ENCODE data around the gene TSHZ3.

TSHZ3 gene

DNA sequence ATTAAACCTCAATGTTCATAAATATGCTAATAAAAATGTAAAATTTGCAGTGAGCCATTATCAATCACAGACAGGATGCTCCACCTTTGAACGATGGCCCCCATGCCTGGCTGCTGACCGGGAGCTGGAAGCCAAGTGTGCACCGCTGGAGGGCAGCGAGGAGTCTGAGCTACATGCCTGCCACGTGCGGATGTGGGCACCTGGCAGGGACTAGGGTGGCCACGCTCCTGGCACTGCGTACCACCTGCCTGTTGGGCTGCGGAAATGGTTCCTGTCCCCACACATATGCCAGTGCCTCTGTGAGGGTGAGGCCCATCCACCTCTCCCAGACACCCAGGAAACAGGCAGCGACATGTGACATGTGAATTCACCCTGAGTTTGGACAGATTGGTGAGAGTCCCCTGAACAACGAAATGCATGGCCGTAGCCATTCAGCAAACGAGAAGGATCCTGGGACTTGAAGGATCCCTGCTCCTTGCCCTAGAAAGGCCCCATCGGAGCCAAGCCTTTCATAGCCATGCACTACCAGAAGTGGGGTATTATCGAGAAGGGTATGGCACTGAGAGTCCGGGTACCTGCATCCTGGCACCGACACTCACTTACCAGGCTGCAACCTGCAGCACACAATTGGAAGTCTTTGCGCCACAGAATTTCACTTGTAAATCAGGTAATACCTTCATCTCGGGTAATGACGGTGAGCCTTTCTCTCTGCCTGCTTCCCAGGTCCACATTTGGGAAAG lies 35.8 kb downstream of the TSHZ3 start:
- no peak for DNase-seq (ENCODE audit: low read depth)

DNA sequence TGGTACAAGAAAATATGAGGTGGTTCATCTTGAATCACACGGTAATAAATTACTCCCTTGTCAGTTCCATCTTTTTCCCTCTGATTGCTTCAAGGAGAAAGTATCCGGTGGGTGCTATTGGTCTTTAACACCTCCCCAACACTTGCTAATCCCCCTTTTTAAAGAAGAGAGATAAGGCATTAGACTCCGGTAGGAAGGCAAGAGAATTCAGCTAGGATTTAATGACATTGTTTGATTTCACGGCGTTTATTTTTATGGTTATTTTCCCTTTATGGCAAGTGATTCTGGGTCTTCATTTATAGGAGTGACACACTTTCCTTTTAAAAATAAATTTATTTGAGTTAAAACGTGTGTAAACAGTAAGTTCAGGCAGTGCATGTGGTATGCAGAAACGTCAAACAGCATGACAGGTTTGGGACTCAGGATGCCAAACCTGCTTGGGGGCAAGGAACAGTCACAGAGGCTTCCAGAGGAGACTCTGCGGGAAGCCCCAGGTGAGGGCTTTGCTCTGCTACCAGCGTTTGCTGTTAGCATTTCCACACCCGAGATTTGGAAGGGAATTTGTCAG lies 36.5 kb downstream of the TSHZ3 start:
- DNase-seq (ENCODE audit: low read depth): no peak

DNA sequence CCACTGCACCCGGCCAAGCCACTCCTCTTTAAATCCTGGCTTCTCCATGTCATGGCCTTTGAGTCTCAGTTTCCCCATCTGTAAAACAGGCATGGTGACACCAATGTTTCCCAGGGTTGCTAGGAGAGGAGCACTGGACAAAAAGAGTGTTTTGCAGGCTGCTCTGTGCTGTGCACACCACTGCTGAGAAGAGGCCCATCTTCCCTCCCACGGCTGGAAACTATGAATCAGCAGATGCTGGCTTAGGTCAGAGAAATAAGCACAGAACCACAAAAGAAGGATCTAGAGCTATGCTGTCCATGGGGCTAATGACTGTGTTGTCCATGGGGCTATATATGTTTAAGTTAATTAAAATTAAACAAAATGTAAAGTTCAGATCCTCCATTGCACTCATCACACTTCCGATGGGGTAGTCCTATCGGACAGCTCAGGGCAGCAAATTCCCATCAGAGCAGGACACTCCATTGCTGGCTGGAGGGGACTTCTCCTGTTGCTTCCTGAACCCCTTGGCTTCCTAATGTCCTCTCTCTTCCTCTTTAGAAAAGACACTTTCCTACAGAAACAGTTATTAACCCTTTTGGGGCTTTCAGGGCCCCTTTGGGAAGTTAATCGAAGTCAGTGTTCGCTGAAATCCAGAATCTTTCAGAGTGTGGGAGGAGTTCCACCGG lies 37.1 kb downstream of the TSHZ3 start:
- peak; percentile 81 for DNase-seq (ENCODE audit: low read depth)

DNA sequence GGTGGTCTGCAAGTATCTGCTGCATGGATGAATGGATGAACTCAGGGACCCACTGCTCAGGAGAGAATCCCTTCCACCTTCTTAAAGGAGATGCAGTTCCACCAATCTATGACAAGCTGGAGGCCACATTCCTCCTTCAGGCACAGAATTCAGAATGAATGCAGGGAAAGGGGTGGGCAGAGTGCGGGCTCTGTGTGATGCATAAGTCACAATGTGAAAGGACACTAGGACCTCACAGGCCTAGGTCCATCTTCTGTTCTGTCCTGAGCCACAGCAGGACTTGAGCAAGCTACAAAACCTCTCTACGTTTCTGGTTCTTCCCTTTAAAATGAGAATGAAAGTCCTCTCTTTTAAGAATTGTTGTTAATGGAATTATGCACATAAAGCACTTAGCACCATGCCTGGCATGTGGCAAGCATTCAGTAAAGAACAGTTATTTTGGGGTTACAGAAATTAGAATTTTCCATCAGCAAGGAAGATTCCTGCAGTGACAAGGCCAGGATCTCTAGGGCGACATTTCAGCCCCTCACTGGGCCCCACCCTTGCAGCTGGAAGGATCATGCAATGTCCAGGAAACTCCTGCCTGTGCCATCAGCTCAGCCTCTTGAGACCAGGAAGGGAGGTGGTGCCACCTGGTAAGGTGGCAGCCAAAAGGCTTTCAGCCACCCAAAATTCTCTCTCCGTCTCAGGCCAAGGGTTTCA lies 38.7 kb downstream of the TSHZ3 start:
- no peak for DNase-seq (ENCODE audit: low read depth)

DNA sequence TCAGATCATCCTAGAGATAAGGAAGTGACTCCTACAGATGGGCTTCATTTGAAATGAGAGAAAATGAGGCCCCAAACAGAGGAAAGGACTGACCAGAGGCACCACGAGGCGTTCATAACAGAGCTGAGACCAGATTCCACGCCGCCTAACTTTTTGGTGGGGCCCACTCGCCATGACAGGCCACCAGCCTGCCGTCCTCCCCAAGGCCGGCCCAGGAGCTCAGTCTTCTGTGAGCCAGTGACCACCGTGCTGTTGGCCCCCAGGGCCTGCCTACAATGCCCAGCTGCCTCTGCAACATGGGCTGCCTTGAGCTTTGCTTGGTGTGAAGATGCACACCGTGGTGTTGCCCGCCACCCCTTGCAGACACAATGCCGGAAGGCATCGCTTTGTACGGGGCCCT lies 40.5 kb downstream of the TSHZ3 start:
- DNase-seq (ENCODE audit: low read depth): no peak

DNA sequence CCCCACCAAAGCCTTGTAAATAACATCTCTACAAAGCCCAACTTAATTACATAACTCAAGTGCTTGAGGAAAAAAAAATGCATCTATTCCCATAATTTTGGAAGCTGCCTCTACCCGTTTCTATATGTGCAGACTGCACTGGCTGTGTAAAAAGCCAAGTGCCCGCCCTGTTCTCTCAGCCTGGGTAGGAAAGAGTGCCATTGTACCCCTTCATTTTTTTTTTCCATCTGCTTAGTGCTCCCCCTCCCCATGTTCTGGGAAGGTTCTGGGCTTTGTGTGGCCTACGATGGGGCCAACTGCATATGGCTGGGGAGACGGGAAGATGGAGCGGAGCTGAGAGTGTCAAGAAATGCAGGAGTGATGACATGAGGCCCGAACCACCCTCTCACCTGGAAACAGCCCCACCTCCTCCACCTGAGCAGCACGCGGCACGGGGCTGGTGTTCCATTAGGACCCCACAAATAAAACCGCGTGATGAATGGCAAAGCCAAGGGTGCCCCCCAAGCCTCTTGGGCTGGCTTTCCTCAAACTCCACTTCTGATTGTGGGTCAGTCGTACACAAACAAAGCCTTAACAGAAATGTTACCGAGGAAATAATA lies 42.1 kb downstream of the TSHZ3 start:
- DNase-seq (ENCODE audit: low read depth): no peak

DNA sequence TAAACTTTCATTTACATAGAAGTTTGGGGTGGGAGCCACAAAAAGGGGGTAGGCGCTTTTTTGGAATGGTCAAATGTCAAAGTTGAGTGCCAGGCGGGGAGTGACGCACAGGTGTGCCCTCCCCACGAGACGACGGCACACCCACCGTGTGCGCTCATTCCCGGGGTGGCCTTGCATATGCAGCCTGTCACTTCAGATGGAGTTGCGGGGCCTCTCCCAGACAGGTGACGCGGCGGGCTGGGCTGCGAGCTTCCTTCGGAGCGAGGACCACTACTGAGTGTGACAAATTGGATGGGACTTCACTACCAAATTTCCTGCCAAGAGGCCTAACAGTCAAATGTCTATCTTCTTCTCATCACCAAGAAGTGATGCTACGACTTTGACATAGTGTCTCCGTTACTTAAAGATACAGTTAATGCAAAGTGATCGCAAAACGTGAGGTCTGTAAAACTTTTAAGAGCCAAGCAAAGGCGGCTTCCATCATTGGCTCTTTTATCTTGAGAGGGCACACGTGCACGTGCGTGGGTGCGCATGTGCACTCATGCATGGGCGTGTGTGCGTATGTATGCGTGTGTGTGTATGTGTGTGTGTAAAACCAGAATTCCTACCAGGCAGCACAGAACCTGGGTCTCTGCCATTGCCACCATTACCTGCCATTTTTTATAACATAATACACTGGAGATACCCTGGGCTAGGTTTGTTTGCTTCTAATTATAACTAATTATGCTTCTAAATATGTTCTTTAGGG lies 43.1 kb downstream of the TSHZ3 start:
- DNase-seq (ENCODE audit: low read depth): no peak

DNA sequence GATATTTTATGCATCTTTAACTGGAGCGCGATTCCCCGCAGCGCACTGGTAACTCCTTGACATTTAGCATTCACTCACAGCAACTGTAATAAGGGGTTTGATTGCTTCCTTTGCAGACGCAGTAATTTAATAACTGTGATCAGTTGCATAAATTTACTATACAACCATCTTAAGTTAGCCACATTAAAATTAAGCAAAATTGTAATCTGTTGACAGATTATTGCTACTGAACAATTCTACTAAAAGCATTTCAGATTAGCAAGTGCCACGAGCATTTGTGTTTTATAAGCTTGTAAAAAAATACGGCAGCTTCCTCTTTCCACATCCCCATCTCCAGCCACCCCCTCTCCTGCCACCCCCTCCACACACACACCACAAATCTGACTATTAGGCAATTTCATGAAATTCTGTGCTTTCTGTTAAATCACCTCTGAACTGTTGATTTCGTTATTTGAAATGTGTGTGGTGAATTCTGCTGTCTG lies 44.4 kb downstream of the TSHZ3 start:
- no peak for DNase-seq (ENCODE audit: low read depth)

DNA sequence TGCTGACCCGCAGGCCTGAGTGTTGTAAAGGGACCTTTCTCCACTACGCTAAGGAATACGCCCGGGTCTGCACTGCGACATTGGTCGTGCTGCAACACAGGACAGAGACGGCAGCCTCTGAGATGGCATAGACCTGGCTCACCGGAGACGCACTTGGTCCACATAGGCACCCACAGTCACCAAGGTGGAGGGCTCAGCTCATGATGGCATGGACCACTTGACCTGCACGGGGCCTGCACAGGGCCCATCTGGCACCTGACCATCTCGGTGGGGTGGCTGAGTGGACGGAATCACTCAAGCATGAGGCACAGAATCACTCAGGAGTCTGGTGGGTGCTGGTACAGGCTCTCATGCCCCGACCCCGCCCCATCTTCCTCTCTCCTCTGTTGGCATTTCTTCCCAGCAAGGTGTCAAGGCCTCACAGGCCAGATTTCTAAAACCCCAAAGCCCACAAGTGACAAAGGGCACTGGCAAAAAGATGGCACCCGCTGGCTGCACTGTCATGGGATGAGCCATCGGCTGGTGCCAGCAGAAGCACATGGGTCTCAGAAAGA lies 45.9 kb downstream of the TSHZ3 start:
- no peak for DNase-seq (ENCODE audit: low read depth)

DNA sequence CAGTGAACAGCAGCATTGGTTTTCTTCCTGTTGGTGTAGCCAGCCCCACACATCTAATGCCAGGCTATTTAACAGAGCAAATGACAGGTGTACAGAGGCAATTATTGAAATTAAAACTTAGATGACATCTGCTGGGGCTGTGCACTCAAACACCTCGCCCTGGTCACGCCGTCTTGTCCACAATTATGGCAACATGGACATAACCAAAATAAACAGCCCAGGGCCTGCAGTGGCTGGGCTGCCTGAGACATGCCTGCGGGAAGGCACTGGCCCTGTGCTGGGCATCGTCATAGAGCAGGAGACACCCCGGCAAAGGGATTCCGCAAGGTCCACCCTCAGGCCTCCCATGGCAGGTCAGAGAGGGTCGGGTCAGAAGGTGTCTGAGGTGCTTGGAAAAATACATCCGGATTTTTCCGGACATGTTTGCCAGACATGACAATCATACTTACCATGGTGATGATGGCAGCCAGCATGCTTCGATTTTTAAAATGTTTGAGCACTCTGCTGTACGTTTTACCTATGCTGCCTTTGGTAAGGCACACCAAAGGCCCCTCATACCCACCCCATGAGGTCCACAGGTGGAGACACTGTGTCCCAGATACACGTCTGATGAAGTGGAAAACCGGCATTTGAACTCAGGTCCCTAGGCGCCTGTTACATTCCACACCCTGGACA lies 47.8 kb downstream of the TSHZ3 start:
- DNase-seq (ENCODE audit: low read depth): no peak

DNA sequence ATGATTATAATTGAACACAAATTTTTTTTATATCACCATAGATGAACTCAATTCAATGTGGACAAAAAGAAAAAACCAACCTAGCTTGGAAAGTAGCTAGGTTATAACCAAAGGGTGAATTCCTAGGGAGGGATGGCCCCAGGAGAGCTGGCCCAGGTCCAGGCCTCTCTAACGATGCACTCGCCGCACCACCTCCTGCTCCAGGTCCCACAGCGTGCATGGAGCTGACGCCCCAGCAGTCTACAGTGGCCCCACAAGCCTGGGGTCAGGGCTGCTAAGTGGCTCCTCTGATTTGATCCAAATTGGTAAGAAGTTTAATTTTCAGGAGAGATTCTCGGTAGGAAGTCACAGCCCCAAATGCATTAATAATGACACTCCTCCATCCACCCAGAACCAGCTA lies 48.8 kb downstream of the TSHZ3 start:
- no peak for DNase-seq (ENCODE audit: low read depth)

DNA sequence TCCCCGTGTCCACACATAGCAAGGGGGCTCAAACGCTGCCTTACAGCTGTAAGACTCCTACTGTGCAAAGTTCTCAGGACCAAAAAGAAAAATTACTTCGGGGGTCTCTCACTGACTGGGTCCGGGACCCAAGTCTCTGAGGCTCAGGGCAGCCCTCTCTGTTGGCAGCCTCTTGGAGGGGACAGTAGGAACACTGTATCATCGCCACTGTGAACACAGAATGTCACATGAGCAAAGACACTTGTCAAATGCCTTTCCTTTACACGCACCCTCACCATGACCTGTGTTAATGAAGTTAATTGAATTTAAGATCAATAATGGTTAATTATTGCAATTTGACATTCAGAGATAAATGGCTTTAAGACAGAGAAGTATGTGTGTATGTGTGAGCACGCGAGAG lies 49.6 kb downstream of the TSHZ3 start:
- no peak for DNase-seq (ENCODE audit: low read depth)

DNA sequence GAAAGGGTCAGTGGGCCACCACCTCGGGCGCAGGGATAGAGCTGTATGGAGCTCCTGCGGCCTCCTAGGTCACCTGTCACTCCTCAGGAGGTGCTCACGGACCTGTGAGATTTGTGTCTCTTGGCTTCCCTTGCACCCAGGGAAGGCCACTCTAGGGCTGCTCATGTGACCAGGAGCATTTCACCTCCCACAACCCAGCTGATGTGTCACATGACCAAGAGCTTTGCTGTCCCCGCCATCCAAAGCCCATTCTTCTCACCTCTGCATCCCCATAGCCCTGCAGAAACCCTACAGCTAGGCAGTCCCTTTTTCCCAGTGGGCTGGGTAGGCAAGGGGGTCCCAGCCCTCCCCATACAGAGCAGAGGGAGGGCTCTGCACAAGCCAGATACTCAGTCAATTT lies 51.2 kb downstream of the TSHZ3 start:
- no peak for DNase-seq (ENCODE audit: low read depth)

DNA sequence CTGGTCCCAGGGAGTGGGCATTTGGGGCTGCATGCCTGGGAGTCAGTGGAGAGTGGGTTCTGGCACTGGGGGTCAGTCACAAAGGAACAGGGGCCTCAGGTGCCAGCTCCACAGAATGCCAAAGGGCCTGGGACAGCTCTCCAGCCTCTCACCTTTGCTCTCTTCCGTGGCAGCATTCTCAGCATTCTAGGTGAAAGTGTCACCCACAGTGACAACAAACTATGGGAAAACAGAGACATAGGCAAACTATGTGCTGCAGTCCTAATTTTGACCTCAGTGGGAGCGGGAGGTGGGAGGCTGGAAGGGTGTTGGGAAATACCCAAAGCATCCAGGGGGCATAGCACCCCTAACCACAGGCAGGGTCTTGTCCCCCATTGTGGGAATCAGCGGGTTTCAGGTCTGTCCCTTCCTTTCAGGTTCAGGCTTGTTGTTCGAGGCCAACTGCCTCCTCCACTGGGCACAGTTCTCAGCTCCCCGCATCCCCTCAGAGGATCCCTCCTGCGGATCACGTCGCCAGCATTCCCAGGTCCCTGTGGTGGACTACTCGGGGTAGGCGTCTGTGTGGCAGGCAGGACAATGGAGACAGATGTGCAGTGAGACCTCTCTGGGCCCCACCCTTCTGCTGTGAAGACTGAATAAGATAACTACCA lies 52.4 kb downstream of the TSHZ3 start:
- no peak for DNase-seq (ENCODE audit: low read depth)

DNA sequence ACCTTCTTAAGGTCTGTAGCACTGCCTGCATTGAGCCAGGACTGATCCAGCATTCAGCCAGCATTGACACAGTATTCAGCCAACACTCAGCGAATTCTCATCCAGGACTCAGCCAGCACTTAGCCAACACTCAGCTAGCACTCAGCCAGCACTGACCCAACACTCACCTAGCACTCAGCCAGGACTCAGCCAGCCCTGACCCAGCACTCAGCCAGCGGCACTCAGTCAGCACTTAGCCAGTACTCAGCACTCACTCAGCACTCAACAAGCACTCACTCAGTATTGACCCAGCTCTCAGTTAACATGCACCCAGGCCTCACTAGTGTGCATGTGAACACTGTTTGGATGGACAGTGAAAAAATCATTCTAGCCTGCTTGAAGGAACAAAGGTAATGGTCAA lies 55.0 kb downstream of the TSHZ3 start:
- no peak for DNase-seq (ENCODE audit: low read depth)

DNA sequence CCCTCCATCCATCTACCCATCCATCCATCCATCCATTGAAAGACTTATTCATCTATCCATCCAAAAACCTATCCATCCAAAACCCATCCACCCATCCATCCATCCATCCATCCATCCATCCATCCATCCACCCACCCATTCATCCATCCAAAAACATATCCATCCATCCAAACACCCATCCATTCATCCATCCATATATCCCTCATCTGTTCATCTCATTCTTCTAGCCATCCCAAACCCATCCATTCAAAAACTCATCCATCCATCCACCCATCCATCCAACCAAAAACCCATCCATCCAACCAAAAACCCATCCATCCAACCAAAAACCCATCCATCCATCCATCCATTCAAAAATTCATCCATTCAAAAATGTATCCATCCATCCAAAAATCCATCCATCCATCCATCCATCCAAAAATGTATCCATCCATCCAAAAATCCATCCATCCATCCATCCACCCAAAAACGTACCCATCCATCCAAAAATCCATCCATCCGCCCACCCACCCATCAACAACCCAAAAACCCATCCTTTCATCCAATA lies 56.5 kb downstream of the TSHZ3 start:
- no peak for DNase-seq (ENCODE audit: low read depth)

DNA sequence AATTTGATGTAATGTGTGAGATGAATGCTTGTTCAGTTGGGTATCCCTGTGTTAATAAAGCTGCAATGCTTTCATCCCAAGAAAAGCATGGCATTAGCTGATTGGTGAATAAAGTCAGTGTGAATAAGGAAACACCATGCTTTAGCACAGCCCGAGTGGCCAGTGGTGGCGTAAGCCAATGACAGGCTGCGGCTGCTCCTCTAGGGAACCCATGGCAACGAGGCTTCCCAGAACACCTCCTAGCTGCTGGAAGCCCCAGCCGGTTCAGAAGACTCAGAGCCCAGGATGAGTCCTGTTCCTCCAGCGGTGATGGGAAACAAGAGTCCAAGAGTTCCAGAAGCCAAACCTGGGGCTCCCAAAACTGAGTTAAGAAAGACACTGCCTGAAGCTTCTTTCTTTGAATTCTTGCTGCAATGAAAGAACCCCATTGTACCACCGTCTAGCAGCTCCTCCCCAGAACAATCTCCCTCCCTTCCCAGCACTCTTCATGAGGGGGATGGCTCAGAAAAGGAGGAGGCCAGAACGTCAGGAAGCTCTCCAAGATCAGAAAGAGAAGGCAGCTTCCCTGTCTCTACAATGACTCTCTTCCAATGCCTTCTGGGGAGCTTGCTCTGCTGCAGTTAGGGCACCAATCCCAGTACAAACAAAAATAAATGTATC lies 58.2 kb downstream of the TSHZ3 start:
- DNase-seq (ENCODE audit: low read depth): no peak

DNA sequence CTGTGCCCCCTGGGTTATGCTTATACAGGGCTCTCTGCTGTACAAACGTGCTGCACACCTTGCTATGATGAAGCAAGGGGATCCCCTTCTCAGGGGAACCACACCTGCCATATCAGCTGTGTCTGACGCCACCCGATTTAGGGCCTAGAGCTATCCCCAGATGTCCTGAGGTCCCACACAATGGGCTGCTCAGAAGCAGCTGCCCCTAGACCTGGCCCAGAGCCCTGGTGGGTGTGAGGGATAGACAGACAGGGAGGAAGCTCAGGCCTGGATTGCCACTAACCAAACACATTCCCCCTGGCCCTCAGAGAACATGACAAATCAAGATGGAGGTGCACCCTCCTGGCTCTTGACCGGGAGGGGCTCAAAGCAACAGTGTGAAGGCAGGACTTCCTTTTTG lies 59.3 kb downstream of the TSHZ3 start:
- no peak for DNase-seq (ENCODE audit: low read depth)

DNA sequence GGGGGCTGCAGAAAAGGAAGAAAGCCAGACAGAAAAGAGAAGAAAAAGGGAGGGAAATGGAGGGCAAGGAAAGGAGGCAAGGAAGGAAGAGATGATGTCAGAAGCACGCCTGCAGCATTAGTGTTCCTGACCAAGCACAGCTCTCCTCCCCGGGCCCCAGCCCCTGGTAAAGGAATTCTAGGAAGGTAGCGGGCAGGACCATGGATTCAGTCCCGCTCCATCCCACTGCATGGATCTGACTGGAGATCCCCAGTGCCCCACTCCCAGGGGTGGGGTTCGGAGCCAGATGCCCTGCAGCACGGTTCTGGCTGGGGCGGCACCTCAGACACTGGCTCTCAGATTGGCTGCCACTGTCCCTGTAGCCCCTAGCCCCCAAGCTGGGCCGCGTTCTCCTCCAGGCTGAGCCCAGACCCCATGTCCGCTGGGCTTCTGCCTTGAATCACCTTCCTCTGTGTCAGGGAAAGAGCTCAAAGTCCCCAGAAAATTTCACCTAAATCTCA lies 59.8 kb downstream of the TSHZ3 start:
- no peak for DNase-seq (ENCODE audit: low read depth)
